HepG2 (cell line): ENCODE data around the gene MFF. TPM values are rescaled to one million over a fixed set of nuclear protein-coding genes. Genes with fewer than 3 reads are reported as not detected.

Experiments
- ATAC-seq: fragments of 200-7000 bp; cut with Tn5 transposase; 3 replicates; pipeline ENCODE4 v1.9.1; 2020; ENCODE audit warnings: mild to moderate bottlenecking, moderate library complexity
- BruUV-seq: library from RNA; stranded (reverse); fragments of 400-500 nt; replicated peaks from 2 replicates; lab custom pipeline; 2021; lab: Mats Ljungman, UMichigan
- CTCF ChIA-PET: fragments of 300-600 bp; formaldehyde crosslinking; extraction: SDS; loops from one replicate; lab custom pipeline; 2021; ENCODE audit warnings: low total read pairs, inconsistent platforms, low intra/inter-chr PET ratio; lab: Yijun Ruan, JAX
- POLR2A ChIA-PET: fragments of 350-600 bp; sonication (Branson Sonifier 250); formaldehyde crosslinking; loops from one replicate; lab custom pipeline; 2020; ENCODE audit warnings: antibody characterized with exemption, inconsistent platforms; lab: Yijun Ruan, JAX
- DNase-seq: peaks from one replicate; pipeline ENCODE4 v3.0.0-alpha.2; 2015; ENCODE audit warnings: low spot score
- FAIRE-seq: peaks from 3 replicates; lab custom pipeline; 2011; peaks lifted over from hg19 to GRCh38; lab: Jason Lieb, UNC
- H2AFZ ChIP-seq: one replicate; pipeline ENCODE4 v1.6.1; 2011; ENCODE audit warnings: low read length, inconsistent platforms
- H3K27ac ChIP-seq: fragments of 300-600 bp; 3 replicates; pipeline ENCODE4 v1.8.0; 2011; ENCODE audit warnings: mixed run types, mild to moderate bottlenecking, mixed read lengths, low read length, inconsistent platforms; ENCODE audit not compliant: insufficient read depth; ENCODE audit errors: extremely low read length
- H3K27me3 ChIP-seq, 2 experiments: fragments of 200-600 bp in 1 of 2; 2 replicates in 1 of 2; 3 replicates in 1 of 2; pipeline versions ENCODE4 v1.6.0 to v1.8.0; 2011; ENCODE audit warnings: low read length in 2 of 2, mild to moderate bottlenecking in 2 of 2, moderate library complexity in 2 of 2, inconsistent platforms in 1 of 2; ENCODE audit not compliant: insufficient read depth in 2 of 2, control insufficient read depth in 1 of 2
- H3K36me3 ChIP-seq, 2 experiments: fragments of 200-600 bp in 1 of 2; replicated peaks in 1 of 2; 2 replicates in 1 of 2; 3 replicates in 1 of 2; pipeline versions ENCODE4 v1.5.1 to v1.8.0; 2011; ENCODE audit warnings: low read length in 2 of 2, inconsistent platforms in 1 of 2; ENCODE audit not compliant: insufficient read depth in 2 of 2, control insufficient read depth in 1 of 2
- H3K4me1 ChIP-seq: 2 replicates; pipeline ENCODE4 v1.5.1; 2012; ENCODE audit warnings: low read length, inconsistent platforms; ENCODE audit not compliant: insufficient read depth
- H3K4me2 ChIP-seq: 2 replicates; pipeline ENCODE4 v1.6.0; 2011; ENCODE audit warnings: low read depth, low read length, inconsistent platforms
- H3K4me3 ChIP-seq, 3 experiments: fragments of 200-600 bp in 1 of 3; sonication (generic), shearing (Covaris generic) in 1 of 3; replicated peaks in 1 of 3; 2 replicates each; pipeline ENCODE4 v1.5.1; 2011 to 2016; ENCODE audit warnings: low read length in 3 of 3, inconsistent platforms in 2 of 3, low read depth in 2 of 3, mild to moderate bottlenecking in 2 of 3, control low read depth in 1 of 3, mixed read lengths in 1 of 3; ENCODE audit not compliant: insufficient read depth in 1 of 3
- H3K79me2 ChIP-seq: one replicate; pipeline ENCODE4 v1.6.1; 2011; ENCODE audit warnings: low read length, inconsistent platforms; ENCODE audit not compliant: insufficient read depth
- H3K9ac ChIP-seq: 2 replicates; pipeline ENCODE4 v1.6.0; 2011; ENCODE audit warnings: mild to moderate bottlenecking, low read depth, low read length, inconsistent platforms; ENCODE audit not compliant: insufficient read depth
- H3K9me3 ChIP-seq: 2 replicates; pipeline ENCODE4 v1.5.1; 2012; ENCODE audit warnings: mild to moderate bottlenecking, low read length
- H4K20me1 ChIP-seq: 2 replicates; pipeline ENCODE4 v1.6.0; 2011; ENCODE audit warnings: inconsistent platforms, mild to moderate bottlenecking, low read length, moderate library complexity; ENCODE audit not compliant: insufficient read depth
- ARNT2 ChIP-seq: sonication (generic); formaldehyde crosslinking; IDR thresholded peaks from 2 replicates; pipeline ENCODE4 v1.8.0; 2022; ENCODE audit warnings: mild to moderate bottlenecking, low read depth, missing genetic modification reagents, moderate library complexity
- CBFB ChIP-seq: sonication (generic); formaldehyde crosslinking; IDR thresholded peaks from 2 replicates; pipeline ENCODE4 v1.4.0; 2020; ENCODE audit warnings: missing genetic modification reagents
- FOXJ3 ChIP-seq: sonication (generic); formaldehyde crosslinking; IDR thresholded peaks from 2 replicates; pipeline ENCODE4 v1.4.0; 2020; ENCODE audit warnings: missing genetic modification reagents, mild to moderate bottlenecking, borderline replicate concordance
- IRF2 ChIP-seq: IDR thresholded peaks from 2 replicates; pipeline ENCODE4 v1.6.1; 2018; ENCODE audit warnings: missing genetic modification reagents, missing compliant biosample characterization
- KLF9 ChIP-seq: IDR thresholded peaks from 2 replicates; pipeline ENCODE4 v1.6.1; 2016; ENCODE audit warnings: low read depth
- PHF5A ChIP-seq: IDR thresholded peaks from one replicate; pipeline ENCODE4 v1.6.1; 2018; ENCODE audit warnings: low read depth, missing genetic modification reagents; ENCODE audit not compliant: unreplicated experiment
- POGZ ChIP-seq: sonication (generic); formaldehyde crosslinking; IDR thresholded peaks from 2 replicates; pipeline ENCODE4 v1.4.0; 2020; ENCODE audit warnings: mild to moderate bottlenecking, missing genetic modification reagents
- RBAK ChIP-seq: sonication (generic); formaldehyde crosslinking; IDR thresholded peaks from 2 replicates; pipeline ENCODE4 v1.5.1; 2020; ENCODE audit warnings: mild to moderate bottlenecking, missing genetic modification reagents
- YY1 ChIP-seq: IDR thresholded peaks from 2 replicates; pipeline ENCODE4 v1.6.1; 2011; ENCODE audit warnings: low read length, low read depth, moderate library complexity, mild to moderate bottlenecking; ENCODE audit not compliant: insufficient read depth, insufficient replicate concordance
- ZNF138 ChIP-seq: sonication (generic); formaldehyde crosslinking; IDR thresholded peaks from 2 replicates; pipeline ENCODE4 v1.5.0; 2020; ENCODE audit warnings: mild to moderate bottlenecking, low read depth, missing genetic modification reagents
- ZNF652 ChIP-seq: IDR thresholded peaks from 2 replicates; pipeline ENCODE4 v1.6.1; 2016; ENCODE audit warnings: low read depth, borderline replicate concordance
- WGBS: methylation state at CpG from one replicate; pipeline ENCODE4 v1.1.6; 2017; ENCODE audit warnings: low lambda C conversion rate; 5-methylcytosine and 5-hydroxymethylcytosine counted together
- in situ Hi-C: cut with HindIII; loops from 2 replicates; pipeline ENCODE4 v1.10.0; 2017; ENCODE audit warnings: low pct_unique_long_range_greater_than_20kb; ENCODE audit not compliant: extremely low pct_ligation_motif_present
- intact Hi-C: fragments of 100-400 bp; cut with micrococcal nuclease; formaldehyde crosslinking; loops from one replicate; pipeline ENCODE4 v1.10.0; 2022; ENCODE audit not compliant: unreplicated experiment
- polyA plus RNA-seq, 8 experiments: library from polyadenylated mRNA; depleted of rRNA in 3 of 8; stranded (reverse) in 7 of 8; unstranded in 1 of 8; fragments of >200 nt; fragmentation: Illumina TruSeq in 4 of 8; extraction: Trizol in 4 of 8; gene quantifications; 2 replicates each; pipeline versions ENCODE4 v1.2.1 to v1.2.3, GENCODE V29; 2011 to 2016; ENCODE audit warnings: low read depth in 4 of 8, missing spikeins in 1 of 8, mixed read lengths in 1 of 8; ENCODE audit not compliant: insufficient read depth in 1 of 8
- total RNA-seq, 5 experiments: library from RNA; depleted of rRNA; stranded (reverse); fragments of >200 nt; fragmentation: Illumina TruSeq; extraction: Trizol; gene quantifications; 2 replicates each; pipeline ENCODE4 v1.2.3, GENCODE V29; 2016; ENCODE audit warnings: low read depth in 1 of 5
- TF ChIP-seq, protein P1 (sequence below): sonication (generic); formaldehyde crosslinking; IDR thresholded peaks from 2 replicates; pipeline ENCODE4 v1.4.0; 2020; ENCODE audit warnings: mild to moderate bottlenecking, missing genetic modification reagents
- TF ChIP-seq, protein P2 (sequence below), 2 experiments: sonication (generic) in 1 of 2; formaldehyde crosslinking in 1 of 2; IDR thresholded peaks; 2 replicates each; pipeline versions ENCODE4 v1.5.1 to v1.6.1; 2011 to 2020; ENCODE audit warnings: borderline replicate concordance in 1 of 2, low read depth in 1 of 2, low read length in 1 of 2, mild to moderate bottlenecking in 1 of 2, missing genetic modification reagents in 1 of 2, moderate library complexity in 1 of 2

MFF gene
- total and polyA plus RNA-seq, 2 of the 13 experiments (the other 11 are each of a cell fraction or from before 2014, with no cell fraction given): 81.9 to 156 TPM

DNA sequence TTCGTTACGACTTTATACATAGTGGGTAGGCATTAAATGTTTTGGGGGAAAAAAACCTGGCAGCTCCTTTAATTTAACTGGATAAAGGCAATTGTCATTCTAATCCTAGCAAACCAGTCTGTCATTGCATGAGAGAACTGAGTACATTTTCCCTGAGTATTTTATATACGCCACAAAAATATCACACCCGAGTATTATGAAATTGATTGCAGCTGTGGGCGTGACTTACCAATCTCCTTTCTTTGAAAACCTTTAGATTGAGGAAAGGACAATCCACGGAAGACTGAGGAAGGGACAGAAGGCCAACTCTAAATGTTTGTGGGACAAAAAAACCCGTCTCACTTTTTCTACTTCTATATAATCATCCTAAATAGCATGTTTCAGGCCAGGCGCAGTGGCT lies 45.0 kb downstream of the MFF start:
- no peak overlapping the region for H3K4me2 ChIP-seq
- CTCF ChIA-PET: no interaction called here
- no peaks in the 10 kb centered on the region for H3K36me3 ChIP-seq
- no peak overlapping the region for H3K4me3 ChIP-seq
- H3K27me3 ChIP-seq: no peaks in the 10 kb centered on the region
- ATAC-seq: no peak
- H3K9ac ChIP-seq: no peak overlapping the region
- intact Hi-C loops (no loop called here), in situ Hi-C loops (no loop called here)
- no TSS peak for BruUV-seq
- H4K20me1 ChIP-seq: no peaks in the 10 kb centered on the region
- no peak overlapping the region for H3K27ac ChIP-seq
- POLR2A ChIA-PET: no interaction called here
- TF ChIP-seq, protein P1, sequence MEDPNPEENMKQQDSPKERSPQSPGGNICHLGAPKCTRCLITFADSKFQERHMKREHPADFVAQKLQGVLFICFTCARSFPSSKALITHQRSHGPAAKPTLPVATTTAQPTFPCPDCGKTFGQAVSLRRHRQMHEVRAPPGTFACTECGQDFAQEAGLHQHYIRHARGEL (CRISPR knock-in tag): no peak
- TF ChIP-seq KLF9 (no peak), CBFB (no peak), RBAK (no peak), POGZ (CRISPR knock-in tag) (no peak), FOXJ3 (no peak), ZNF652 (no peak), YY1 (no peak), ARNT2 (CRISPR knock-in tag) (no peak), PHF5A (no peak), IRF2 (CRISPR knock-in tag) (no peak), ZNF138 (CRISPR knock-in tag) (no peak)
- TF ChIP-seq, protein P2, sequence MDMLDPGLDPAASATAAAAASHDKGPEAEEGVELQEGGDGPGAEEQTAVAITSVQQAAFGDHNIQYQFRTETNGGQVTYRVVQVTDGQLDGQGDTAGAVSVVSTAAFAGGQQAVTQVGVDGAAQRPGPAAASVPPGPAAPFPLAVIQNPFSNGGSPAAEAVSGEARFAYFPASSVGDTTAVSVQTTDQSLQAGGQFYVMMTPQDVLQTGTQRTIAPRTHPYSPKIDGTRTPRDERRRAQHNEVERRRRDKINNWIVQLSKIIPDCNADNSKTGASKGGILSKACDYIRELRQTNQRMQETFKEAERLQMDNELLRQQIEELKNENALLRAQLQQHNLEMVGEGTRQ (IDR thresholded peaks at IDR 0.05; ENCODE audit: low read depth, low read length): no peak
- TF ChIP-seq, protein P2 (CRISPR knock-in tag; IDR thresholded peaks at IDR 0.05; ENCODE audit: borderline replicate concordance): no peak
- peaks cover 15% of the 10 kb centered on the region for H3K4me1 ChIP-seq
- 84% methylated on average over 8 of the region's 8 CpGs for WGBS
- no peaks in the 10 kb centered on the region for H3K79me2 ChIP-seq
- H3K9me3 ChIP-seq: no peaks in the 10 kb centered on the region
- no peak for FAIRE-seq
- no peak for DNase-seq
- H2AFZ ChIP-seq: no peak overlapping the region
